Measurements from ENCODE around the gene TCEA2.

DNA sequence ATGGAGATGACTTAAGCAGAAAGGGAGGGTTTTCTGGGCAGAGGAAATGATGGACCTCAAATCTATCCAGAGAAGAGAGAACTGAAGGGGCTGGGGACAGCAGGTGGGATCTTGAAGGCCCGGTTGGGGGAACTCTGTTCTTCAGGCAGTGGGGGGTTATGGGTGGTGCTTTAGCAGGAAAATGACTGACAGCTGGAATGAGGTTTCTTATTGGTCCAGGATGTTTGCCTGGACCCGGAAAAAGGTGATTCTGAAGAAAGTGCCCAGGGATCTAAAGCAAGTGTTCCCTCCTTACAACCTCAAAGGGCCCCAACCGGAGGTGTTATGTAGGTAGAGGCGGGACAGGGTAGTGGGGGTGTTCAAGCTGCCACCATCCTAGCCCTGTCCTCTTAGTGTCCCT lies 32.5 kb downstream of the TCEA2 start:
- TF ChIP-seq POLR2AphosphoS5 (IDR thresholded peaks at IDR 0.05) (no peak), POLR2A (IDR thresholded peaks at IDR 0.05; ENCODE audit: low read depth) (no peak), EP300 (IDR thresholded peaks at IDR 0.05) (no peak)
- TF ChIP-seq, protein P1, sequence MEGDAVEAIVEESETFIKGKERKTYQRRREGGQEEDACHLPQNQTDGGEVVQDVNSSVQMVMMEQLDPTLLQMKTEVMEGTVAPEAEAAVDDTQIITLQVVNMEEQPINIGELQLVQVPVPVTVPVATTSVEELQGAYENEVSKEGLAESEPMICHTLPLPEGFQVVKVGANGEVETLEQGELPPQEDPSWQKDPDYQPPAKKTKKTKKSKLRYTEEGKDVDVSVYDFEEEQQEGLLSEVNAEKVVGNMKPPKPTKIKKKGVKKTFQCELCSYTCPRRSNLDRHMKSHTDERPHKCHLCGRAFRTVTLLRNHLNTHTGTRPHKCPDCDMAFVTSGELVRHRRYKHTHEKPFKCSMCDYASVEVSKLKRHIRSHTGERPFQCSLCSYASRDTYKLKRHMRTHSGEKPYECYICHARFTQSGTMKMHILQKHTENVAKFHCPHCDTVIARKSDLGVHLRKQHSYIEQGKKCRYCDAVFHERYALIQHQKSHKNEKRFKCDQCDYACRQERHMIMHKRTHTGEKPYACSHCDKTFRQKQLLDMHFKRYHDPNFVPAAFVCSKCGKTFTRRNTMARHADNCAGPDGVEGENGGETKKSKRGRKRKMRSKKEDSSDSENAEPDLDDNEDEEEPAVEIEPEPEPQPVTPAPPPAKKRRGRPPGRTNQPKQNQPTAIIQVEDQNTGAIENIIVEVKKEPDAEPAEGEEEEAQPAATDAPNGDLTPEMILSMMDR (IDR thresholded peaks at IDR 0.05) = no peak

Measured in esophagus muscularis mucosa (tissue), 4 donors.